Hepatocyte (in vitro differentiated cells): ENCODE results near the gene CSRP3.

Experiments used
- CTCF ChIP-seq: fragments of 200-600 bp; sonication (generic); IDR thresholded peaks from 2 replicates; pipeline ENCODE4 v1.5.1; 2016; ENCODE audit warnings: antibody characterized with exemption, mild to moderate bottlenecking; ENCODE audit not compliant: poor library complexity
- EZH2 ChIP-seq: fragments of 200-600 bp; sonication (generic); IDR thresholded peaks from 2 replicates; pipeline ENCODE4 v1.6.1; 2016; ENCODE audit warnings: antibody characterized with exemption, mild to moderate bottlenecking, borderline replicate concordance

GRCh38 chr11:19134004-19134403, 67.8 kb downstream of the CSRP3 start:
- no peak for TF ChIP-seq EZH2
- no peak for TF ChIP-seq CTCF
